SK-N-MC (cell line): ENCODE data around the gene SELENOT.
"Not testable (repeated sequence)": the region's sequence is repeated elsewhere in the genome, so short reads cannot be mapped to it uniquely, and the experiment has no call there.

Experiments used
- EZH2 ChIP-seq: fragments of 200-600 bp; sonication (generic); IDR thresholded peaks from one replicate; pipeline ENCODE4 v1.6.1; 2017; ENCODE audit warnings: antibody characterized with exemption
- FOXP2 ChIP-seq: optimal IDR thresholded peaks from 2 replicates; pipeline ENCODE3; 2011; ENCODE audit warnings: mild to moderate bottlenecking, moderate library complexity; ENCODE audit not compliant: insufficient read depth; ENCODE audit errors: extremely low read length, control extremely low read depth
- POLR2AphosphoS5 ChIP-seq: IDR thresholded peaks from 2 replicates; pipeline ENCODE4 v1.6.1; 2012; ENCODE audit warnings: mild to moderate bottlenecking, low read depth, low read length, borderline replicate concordance

DNA sequence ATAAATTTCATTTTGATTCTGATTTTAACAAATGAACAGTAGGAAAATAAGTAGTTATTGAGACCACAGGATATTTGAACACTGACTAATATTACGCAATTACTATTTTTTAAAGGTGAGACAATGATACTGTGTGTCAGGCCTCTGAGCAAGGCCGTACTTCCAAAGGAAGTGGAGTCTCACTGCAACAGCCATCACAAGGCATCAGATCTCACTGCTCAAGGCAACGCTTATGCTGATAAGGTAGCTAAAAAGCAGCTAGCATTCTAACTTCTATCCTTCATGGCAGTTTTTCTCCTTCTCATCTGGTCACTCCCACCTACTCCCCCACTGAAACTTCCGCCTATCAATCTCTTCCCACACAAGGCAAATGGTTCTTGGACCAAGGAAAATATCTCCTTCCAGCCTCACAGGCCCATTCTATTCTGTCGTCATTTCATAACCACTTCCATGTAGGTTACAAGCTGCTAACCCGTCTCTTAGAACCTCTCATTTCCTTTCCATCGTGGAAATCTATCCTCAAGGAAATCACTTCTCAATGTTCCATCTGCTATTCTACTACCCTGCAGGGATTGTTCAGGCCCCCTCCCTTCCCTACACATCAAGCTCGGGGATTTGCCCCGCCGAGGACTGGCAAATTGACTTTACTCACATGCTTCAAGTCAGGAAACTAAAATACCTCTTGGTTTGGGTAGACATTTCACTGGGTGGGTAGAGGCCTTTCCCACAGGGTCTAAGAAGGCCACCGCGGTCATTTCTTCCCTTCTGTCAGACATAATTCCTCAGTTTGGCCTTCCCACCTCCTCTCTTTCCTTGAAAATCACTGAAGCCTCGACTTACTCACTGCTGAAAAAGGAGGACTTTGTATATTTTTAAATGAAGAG, 2.2 kb upstream of the SELENOT start:
- not testable (repeated sequence) for TF ChIP-seq EZH2, POLR2AphosphoS5, FOXP2
